ENCODE data around the gene BIRC5.

The BIRC5 gene

DNA sequence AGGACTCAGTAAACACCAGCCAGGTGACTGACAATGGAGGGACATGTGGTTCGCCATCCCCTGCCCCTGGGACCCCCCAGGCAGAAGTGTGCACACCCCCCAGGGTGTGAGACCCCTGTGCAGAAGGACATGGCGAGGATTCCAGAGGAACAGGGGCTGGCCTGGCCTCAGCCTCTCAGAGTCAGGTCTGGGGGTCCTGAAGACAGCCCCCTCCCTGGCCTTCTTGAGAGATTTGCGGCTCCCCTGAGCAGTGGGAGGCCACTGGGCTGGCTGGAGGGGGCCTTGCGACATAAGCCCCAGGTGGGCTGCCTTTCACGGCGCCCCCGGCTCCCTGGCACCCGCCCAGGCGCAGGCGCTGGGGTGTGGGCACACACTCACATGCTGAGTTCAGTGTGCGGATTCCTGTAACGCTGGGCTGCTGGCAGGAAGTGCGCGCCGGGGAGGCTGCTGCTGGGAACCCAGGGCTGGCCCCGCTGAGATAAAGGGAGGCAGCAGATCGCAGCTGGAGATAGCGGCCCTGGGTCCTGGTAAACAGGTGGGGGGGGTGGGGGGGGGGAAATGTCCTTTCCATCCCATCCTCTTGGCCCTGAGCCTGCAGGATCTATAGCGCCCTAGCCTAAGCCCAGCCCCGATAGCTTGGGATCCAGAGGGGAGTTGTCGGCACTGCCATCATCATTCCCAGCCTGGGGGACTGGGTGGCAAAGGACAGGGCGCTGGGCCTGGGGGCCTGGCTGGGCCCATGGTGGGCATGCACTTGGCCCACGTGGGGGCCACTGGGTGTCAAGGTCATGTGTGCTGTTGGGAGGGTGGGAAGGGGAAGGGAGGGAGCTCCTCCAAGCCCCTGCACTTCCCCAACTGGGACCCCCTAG lies 44.5 kb downstream of the BIRC5 start:
- DNase-seq: peak; percentile 8

DNA sequence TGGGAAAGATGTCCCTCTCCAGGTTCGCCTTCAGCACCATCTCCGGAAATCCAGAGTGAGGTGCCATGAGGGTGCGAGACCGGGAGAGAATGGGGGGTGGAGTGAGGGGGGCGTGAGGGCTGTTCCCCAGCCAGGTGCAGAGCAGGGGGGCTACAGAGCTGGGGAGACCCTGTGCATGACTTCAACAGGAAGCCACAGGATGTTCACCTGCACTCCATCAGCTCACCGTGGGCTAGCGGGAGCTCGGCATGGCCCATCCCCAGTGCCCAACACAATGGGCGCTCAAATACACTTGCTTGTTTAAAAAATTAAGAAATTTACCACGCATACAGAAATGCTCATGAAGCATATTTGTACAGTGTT lies 45.1 kb downstream of the BIRC5 start:
- DNase-seq: no peak

DNA sequence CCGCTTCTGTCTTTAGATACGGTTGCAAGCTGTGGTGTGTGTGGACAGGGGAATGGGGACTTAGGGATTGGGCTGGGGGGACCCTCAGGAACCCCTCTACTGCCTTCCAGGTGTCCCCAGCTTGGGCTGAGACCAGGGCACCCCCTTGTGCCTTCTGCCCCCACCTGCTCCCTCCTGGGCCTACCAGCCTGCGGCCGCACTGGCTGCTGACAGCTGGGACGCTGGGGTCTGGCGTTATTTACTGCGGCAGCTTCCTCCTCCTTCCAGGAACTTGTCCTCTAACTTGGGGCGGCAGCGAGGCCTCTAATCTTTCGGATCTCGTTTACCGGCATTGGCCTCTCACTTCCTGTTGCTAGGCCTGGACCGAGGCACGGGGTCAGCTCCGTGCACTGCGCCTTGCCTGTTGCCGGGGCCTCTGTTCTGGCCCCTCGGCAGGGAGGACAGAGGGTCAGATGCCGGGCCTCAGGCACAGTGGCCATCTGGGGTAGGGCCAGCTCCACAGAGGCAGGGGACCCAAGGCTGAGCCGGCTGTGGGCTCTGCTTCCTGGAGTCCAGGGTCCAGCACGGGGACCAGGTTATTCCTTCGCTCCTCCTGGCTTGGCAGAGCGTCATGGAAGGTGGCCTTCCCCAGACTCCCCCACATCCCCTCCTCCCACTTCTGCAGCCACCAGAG lies 49.1 kb downstream of the BIRC5 start:
- no peak for DNase-seq

DNA sequence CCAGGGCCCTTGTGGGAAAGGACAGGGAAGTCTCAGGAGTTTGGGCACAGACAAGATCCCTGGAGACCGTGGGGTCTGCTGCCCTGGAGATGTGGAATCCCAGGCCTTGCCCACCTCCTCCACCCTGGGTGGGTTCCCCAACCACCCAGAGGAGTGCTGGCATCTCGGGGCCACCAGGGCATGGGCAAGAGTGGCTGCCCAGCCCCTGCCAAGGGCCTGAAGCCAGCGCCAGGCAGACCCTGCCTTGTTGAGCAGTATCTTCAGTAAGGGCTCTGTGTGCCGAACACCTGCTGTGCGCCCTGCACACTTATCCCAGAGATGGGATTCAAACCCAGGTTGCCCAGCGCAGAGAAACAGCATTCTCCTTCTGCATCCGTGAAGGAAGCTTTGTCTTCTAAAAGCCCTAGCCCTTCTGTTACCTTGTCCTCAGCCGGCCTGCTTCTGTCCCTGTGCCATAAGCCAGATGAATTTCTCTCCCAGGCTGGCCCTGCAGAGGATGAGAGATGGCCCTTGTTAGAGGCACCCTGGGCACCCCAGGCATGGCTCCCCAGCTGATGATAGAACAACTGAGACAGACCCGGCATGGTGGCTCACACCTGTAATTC lies 49.8 kb downstream of the BIRC5 start:
- no peak for DNase-seq

DNA sequence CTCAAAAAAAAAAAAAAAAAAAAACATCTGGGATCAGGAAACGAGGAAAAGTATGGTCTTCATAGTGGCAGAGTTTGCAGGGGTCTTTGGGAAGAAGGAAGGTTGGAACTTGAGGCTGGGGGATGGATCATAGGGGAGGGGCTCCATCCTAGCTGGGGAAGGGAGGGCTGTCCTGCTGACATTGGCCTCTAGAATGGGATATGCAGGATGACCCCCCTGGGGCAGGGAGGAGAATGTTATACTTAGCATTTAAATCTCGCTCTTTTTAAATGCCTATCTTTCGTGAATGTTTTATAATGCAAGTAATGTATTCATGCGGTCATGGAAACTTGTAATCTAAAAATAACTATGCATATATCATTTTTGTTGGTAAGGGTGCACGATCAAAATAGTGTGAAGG lies 50.5 kb downstream of the BIRC5 start:
- no peak for DNase-seq

DNA sequence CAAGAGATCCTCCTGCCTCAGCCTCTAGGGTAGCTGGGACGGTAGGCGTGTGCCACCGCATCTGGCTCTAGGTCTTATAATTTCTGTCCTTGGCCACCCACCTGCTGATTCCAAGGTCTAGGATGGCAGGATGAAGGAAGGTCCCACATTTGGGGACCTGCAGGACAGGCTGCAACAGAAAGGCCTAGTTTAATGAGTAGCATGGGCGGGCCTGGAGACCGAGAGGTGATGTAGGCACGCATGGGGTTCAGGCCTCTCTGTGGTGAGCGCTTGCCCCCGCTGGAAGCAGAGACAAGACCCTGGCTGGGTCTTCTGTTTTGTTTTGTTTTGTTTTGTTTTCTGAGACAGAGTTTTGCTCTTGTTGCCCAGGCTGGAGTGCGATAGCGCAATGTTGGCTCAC lies 51.1 kb downstream of the BIRC5 start:
- no peak for DNase-seq

DNA sequence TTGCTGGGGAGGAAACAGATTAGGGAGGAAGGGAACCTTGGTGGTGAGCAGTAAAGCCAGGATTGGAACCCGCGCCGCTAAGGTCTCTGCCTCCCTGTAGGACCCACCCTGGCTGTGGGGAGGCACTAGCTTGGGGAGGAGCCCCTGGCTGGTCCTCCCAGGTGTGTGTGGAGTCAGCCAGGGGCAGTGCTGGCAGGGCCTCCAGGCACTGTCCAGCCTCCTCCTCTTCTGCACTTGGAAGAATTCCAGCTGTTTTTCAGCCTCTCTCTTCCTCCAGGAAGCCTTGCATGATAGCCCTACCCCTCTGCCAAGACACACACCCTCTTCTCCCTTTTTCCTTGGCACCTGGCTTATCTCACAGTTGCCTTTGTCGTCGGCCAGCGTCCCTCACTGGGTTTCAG lies 52.2 kb downstream of the BIRC5 start:
- no peak for DNase-seq

DNA sequence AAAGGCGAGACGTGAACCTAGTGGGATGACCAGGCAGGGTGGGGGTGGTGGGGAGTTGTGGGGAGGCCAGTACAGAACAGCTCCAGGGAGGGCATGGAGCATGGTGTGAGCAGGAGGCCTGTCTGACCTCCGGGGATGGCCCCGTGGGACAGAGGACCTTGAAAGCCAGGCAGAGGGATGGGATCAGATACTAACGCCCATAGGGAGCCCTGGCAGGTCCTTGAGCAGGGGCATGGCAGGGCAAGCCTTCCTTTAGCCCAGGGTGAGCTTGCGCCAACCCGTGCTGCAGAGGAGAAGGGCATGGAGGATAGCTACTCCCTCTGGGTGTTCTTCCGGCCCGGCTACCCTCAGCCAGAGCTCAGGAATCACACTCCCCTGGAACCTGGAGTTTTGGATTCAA lies 52.7 kb downstream of the BIRC5 start:
- no peak for DNase-seq

DNA sequence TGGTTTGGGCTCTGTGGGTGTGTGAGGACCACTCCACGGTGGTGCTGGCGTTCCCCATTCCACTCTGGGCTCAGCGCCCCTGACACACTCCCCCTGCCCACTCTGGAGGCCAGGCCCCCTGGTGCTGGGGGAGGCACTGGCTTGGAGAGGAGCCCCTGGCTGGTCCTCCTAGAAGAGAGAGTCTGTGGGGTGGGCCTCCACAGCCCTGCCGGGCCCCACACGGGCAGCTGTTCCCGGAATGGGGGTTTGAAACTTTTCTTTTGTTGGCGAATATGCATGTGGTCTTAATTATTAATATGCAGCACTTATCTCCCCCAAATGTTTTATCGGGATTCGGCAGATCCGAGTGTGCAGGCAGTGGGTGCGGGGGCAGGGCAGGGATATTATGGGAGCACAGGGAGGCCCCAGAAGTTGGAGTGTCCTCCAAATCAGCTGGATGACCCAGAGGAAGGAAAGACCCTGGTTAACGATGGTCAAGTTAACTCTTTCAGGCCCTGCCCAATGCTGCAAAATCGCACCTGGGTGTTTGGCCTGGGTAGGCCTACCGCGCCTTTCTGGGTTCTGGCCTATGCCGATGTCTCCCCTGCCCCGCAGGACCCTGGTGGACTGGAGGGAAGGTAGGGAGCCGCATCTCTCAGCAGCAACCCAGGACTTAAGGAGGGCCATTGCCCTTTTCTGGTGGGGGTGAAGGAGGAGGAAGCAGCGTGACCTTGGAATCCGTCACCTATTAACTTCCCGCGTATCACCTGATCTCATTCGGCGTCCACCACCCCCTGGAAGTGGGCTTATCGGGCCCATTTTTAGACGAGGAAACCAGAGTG lies 53.4 kb downstream of the BIRC5 start:
- DNase-seq: no peak

DNA sequence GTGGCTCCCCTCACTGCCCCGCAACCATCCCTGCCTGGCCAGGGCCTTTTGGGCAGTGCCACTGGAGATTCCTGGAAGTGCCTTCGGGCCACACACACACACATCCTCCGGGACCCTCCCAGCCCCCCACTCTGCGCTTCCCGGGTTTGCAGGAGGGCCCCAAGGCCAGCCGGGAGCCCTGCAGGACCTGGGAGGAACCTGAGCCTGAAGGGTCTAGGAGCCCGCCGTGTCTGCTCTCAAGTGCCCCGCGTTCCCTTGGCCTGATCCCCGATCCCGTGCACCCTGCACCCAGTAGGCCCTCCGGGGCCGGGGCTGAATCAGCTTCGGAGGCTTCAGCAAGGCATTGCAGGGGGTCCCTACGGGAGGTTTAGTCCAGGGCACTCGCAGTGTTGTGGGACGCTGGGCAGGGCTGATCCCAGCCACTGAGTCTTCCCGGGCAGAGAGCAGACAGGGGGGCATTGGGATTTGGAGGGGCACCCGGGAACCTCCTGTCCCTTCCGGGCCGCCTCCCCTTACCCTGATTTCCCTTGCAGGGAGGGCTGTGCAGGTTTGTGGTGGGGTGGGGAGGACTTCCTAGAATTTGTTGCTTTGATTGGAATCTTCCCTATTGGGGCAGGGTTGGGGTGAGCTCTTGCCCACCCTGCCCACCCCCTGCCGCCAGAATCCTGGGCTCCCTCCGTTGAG lies 54.3 kb downstream of the BIRC5 start:
- no peak for DNase-seq

DNA sequence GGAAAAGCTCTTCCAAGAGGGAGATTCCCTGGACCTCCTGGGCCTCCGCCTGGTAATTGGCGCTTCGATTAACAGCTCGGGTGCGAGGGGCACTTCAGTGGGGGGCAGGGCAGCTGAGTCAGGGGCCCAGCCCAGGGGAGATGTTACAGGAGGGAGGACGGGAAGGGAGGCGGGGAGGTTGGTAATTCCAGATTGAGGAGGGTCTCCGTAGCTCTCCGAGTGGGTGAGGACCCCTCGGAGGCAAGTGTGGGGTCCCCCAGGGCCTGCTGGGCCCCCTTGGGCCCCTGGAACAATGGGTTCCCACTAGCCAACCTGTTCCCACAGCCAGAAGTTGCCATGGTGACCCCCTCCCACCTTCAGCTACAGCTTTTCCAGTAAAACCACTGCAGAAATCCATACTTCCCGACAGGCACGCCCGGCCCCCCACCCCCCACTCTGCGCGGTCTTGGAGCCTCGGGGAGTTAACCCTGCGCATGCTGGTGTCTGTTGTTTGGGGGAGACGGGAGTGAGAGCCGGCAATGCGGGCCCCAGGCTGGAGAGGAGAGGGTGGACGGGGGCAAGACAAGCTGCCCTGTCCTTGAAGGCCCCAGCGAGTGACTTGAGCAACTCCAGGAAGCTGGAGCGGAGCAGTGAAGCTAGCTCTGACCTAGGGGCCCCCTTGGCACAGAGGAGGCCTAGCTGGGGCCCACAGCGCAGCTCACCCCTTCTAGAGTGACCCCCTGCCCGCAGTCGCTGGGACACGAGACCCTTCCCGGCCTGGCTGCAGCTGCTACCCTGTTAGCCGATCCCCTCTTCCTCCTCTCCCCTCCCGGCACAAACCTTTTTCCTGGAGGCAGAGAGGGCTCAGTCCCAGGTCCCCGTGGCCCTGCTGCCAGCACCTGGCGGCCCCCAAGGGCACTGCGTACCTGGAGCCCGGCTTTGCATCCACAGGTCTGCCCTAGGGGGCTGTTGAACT lies 55.2 kb downstream of the BIRC5 start:
- no peak for DNase-seq

DNA sequence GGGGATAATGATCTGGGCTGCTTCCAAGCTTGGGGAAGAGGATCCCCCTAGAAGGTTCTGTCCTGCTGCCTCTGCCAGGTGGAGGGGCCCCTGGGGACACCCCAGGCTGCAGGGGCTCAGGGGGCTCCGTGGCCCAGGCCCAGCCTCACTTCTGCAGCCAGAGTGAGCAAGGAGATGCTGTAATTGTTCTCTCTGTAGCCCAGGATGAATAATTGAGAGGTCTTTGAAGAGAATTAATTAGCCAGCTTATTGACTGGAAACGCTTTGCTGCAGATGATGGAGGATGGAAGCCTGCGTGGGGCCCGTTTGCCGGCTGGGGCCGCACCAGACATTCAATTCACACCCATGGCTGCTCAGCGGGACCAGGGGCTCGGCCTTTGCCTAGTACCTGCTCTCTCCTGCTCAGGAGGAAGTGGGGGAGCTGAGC lies 55.9 kb downstream of the BIRC5 start:
- no peak for DNase-seq

DNA sequence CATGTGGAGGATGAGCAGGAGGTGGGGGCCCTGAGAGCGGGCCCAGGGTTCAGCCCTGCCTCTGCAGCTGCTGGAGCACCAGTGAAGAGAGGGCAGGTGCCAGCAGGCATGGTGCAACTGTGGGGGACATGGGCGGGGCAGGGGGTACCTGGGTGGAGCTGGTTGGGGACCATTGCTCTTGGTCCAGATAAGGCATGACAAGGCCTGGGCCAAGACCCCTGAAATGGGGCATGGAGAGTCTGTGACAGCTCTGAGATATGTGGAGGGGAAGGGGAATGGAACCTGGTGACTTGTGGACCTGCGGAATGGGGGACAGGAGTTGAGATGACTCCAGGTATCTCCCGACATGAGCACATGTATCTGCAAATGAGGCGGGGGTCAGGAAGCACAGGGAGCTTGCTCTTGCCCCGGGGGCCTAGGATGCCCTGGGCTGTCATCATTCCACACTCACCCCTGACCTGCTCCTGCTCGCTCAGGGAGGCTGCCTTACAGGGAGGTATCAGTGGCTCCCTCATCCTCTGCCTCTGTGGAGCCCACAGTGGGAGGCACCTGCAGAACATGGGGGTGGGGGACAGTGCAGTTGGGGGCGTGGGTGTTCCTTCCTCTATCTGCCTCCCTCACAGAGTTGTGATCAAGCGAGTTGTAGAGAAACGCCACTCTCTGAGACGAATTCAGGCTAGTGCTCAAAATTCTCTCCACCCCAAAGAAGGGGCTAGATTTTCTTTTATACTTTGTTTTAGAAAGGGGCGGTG lies 57.5 kb downstream of the BIRC5 start:
- DNase-seq: no peak

DNA sequence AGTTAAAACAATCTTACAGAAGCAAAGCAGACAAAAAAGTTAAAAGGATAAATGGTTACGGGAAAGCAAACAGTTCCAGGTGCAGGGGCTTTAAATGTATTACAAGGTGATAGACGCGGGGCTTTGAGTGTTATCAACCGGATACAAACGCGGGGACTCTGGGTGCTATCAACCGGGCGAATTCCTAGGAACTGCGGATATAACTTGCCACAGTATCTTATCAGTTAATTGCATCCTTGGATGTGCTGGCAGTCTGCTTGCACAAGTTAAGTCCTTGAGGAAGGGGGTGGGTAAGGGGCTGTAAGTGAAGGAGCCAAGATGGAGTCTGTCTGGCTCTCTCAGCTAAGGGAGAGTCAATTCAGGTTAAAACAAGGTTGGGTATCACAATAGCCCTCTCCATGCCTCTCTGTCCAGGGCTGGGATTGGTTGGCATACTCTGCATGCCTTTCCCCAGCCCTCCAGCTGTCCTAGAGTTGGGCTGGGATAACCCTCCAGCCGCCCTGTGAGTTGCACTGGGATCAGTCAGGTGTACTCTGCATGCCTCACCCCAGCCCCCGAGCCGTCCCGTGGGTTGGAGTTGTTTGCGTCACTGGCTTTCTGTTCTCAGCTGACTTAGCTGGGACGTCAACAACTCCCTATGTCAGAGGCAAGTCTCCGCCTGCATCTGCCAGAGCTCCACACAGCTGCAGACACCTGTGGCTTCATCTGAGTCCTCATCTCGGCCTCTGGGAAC lies 58.3 kb downstream of the BIRC5 start:
- peak; percentile 62 for DNase-seq

DNA sequence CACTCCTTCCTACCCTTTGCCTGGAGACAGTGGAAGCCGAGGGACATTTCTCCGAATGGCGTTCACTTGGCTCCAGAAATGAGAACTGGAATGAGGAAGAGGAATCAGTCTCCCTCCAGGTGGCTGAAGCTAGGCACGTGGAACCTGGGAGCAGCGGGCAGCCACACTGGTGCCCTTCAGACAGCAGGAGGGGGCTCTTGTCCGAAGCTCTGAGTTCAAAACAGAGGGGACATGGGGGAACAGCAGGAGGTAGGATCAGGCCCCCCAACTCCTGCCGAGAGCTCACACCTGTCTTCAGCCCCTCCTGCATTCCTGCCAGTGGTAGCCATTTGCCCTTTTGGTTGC lies 58.8 kb downstream of the BIRC5 start:
- DNase-seq: no peak

DNA sequence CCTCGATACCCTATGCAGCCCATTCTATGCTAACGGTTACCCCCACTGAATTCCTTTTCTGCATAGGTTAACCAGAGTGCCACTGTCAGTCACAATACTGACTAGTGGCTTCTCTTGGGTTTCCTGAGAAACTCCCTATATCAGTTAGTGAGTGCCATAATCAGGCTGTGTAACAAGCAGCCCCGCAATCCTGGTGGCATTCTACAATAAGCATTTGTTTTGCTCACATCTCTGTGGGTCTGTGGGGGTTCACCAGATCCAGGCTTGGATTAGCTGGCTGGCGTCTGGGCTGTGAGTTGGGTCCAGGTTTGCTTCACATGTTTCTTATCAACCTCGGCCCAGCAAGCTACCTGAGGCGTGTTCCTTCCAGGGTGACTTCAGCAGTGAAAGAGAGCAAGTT lies 59.8 kb downstream of the BIRC5 start:
- no peak for DNase-seq
